GM12891 (cell line): ENCODE data around the gene ZBTB47.

Experiments
- DNase-seq: peaks from one replicate; pipeline ENCODE4 v3.0.0; 2011; ENCODE audit warnings: low spot score; ENCODE audit not compliant: insufficient read length
- FAIRE-seq: peaks from 2 replicates; lab custom pipeline; 2011; peaks lifted over from hg19 to GRCh38; lab: Jason Lieb, UNC
- PAX5 ChIP-seq: IDR thresholded peaks from 2 replicates; pipeline ENCODE4 v1.6.1; 2011; ENCODE audit warnings: low read length, moderate library complexity, mild to moderate bottlenecking; ENCODE audit not compliant: insufficient read depth, severe bottlenecking
- POLR2A ChIP-seq: IDR thresholded peaks from 2 replicates; pipeline ENCODE4 v1.6.1; 2011; ENCODE audit warnings: low read depth, low read length, control low read depth
- POLR2AphosphoS5 ChIP-seq: IDR thresholded peaks from 2 replicates; pipeline ENCODE4 v1.6.1; 2011; ENCODE audit warnings: low read depth, low read length, control low read depth
- POU2F2 ChIP-seq: IDR thresholded peaks from 2 replicates; pipeline ENCODE4 v1.6.1; 2011; ENCODE audit warnings: low read depth, mild to moderate bottlenecking, control low read depth, low read length, moderate library complexity
- SPI1 ChIP-seq: IDR thresholded peaks from 2 replicates; pipeline ENCODE4 v1.6.1; 2011; ENCODE audit warnings: low read depth, low read length, control low read depth
- TAF1 ChIP-seq: IDR thresholded peaks from 2 replicates; pipeline ENCODE4 v1.6.1; 2011; ENCODE audit warnings: low read depth, low read length, control low read depth

The ZBTB47 gene

DNA sequence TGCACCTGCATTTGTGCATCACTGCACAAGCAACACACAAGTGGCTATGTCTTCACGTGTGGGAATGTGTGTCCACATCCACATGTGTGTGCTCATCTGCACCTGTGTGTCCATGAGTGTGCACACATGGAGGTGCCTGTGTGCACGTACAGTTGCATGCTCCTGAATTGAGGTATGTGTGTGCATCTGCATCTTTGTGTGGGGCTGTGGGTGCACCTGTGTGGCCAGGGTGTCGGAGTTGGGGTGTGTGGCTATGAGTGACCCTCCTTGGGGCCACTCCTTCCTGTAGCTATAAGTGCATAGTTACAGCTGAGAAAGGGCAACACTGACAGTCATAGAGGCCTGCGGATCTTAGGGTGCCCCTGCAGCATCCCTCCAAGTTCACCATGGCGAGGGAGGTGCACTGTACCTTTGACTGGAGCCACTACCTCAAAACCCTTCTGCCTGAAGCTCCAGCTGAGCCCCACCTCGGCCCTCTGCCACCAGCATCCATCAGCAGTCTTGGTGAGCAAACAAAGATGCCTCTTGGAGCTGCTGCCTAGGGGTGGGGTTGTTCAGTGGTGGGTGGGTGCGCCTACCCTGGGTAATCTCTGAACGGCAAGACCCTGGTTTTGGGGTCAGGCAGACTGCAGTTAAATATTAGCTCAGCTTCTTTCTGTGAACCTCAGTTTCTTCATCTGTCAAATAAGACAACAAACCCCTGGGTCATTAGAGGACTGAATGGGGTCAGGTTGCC lies 54.3 kb downstream of the ZBTB47 start:
- no peak for FAIRE-seq
- TF ChIP-seq POU2F2: no peak
- TF ChIP-seq POLR2A: no peak
- no peak for TF ChIP-seq POLR2AphosphoS5
- TF ChIP-seq PAX5: no peak
- TF ChIP-seq SPI1: no peak
- no peak for TF ChIP-seq TAF1

DNA sequence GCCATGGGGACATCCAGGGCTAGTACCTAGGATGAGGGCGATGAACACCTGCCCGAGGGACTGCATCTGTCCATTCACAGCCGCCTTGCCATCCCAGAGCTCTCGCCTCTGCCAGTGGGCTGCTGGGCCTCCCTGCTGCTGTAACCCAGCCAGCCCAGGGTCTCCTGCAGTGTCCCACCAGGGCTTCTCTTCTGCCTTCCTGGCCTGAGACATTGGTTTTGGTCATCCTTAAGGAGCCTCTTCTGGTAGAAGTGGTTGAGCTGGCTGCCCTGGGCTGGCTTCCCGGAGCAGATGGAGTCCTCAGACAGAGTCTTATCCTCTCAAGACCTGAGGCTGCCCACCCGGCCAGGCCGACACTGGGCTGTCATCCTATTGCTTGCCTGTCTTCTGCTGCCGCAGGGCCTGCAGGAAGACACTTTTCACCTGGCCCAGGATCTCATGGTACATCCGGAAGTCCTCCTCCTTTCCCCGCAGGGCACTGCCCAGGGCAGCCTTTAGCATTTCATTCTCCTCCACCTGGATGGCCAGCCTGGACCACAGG lies 55.2 kb downstream of the ZBTB47 start:
- DNase-seq (no peak), FAIRE-seq (no peak)
- TF ChIP-seq TAF1: no peak
- no peak for TF ChIP-seq SPI1
- no peak for TF ChIP-seq POLR2A
- no peak for TF ChIP-seq POLR2AphosphoS5

More for the DNA sequence above, 54.3 kb downstream of the ZBTB47 start:
- no peak for DNase-seq

DNA sequence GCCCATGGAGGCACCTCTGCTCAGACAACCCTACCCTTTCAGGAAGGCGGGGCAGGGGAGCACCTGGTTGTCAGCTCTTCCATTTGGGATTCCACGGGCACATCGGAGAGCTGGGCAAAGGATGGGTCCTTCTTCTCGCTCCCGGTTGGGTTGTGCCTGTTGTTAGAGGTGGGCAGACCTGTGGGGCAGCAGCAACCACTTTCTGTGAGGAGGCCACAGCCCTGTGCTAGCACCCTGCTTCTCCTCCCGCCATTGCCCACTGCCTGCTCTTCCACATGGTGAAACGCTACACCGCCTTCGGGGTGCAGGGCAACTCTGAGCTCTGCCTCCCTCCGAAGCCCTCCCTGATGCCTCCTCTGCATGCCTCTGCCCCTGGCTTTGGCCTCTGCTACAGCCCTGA lies 56.1 kb downstream of the ZBTB47 start:
- no peak for DNase-seq
- no peak for FAIRE-seq
- no peak for TF ChIP-seq POLR2AphosphoS5
- TF ChIP-seq POLR2A: no peak
- no peak for TF ChIP-seq SPI1
- no peak for TF ChIP-seq TAF1
- TF ChIP-seq POU2F2: no peak
- TF ChIP-seq PAX5: no peak

DNA sequence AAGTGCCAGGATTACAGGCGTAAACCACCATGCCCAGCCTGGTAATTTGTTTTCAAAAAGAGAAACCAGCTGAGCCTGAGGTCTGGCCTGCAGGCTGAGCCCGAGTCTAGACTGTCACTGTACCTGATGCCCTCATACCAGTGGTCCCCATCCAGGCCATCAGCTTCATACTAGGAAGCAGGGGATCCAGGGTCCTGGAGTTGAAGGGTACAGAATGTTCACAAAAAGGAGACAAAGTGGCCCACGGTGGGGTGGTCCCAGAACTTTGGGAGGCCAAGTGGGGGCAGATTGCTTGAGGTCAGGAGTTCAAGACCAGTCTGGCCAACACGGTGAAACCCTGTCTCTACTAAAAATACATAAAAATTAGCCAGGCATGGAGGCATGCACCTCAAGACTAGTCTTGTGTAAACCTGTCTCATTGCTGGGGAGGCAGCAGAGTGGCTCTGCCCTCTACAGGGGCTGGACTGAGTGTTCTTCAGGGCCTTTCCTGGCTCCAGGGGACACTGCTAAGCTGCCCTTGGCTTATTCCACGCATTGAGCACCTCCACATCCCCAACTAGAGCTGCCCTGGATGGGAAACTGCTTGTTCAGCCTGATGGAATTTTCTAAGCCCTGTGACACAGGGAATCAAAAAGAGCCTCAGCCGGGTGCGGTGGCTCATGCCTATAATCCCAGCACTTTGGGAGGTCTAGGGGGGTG lies 57.0 kb downstream of the ZBTB47 start:
- TF ChIP-seq POLR2A: no peak
- TF ChIP-seq SPI1: no peak
- no peak for TF ChIP-seq TAF1
- no peak for TF ChIP-seq POLR2AphosphoS5
- no peak for TF ChIP-seq PAX5
- no peak for TF ChIP-seq POU2F2
- FAIRE-seq (no peak), DNase-seq (no peak)

DNA sequence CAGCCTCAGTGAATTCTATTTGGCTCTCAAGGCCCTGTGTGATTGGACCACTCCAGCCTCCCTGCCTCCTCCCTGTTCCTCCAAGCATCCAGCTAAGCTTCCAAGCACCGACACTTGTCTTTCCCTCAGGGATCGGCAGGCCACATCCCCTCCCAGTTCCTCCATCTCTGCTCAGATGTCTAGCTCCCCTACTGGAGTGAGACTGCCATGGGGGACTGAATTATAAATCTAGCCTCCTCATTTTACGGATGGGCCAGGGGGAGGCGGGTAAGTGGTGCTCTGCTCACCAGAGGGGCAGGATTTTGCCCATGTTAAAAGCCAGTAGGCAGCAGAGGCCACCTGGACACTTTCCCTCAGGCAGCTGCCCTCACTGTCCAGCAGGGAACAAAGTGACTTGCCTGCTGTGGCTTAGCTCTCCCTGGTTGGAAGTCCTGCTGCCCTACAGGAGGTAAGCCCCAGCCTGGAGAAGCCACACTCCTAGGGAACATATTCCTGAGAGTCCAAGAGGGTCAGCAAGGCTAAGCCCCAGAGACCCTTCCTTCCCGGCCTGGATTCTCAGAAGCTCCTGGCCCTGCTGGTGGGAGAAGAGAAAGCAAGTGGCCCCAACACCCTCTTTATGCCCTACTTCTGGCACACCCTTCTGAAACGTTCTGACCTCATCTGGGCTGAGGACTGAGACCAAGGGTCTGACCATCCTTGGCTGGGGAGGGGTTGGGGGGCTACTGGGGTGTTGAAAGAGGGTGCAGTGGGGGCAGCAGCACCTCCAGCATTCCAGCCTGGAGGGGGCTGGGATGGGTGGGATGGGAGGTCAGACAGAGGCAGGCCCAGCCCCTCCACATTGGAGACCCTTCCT lies 58.2 kb downstream of the ZBTB47 start:
- TF ChIP-seq POU2F2: no peak
- no peak for TF ChIP-seq PAX5
- no peak for TF ChIP-seq SPI1
- TF ChIP-seq TAF1: no peak
- no peak for TF ChIP-seq POLR2A
- no peak for TF ChIP-seq POLR2AphosphoS5
- DNase-seq: no peak
- FAIRE-seq: no peak

DNA sequence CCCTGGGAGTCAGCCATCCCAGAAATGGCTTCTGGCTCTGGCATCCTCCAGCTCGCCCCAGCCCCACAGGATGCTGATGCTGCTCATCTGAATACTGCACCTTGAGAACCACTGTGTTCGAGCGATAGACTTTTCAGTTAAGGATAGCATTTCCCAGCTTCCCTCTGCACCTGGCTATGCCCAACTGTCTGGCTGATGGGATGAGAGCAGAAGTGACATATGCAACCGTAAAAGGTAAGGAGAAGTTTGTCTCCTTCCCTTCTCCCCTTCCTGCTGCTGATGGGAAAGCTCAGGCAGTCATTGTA lies 58.8 kb downstream of the ZBTB47 start:
- TF ChIP-seq POLR2AphosphoS5 (no peak), TAF1 (no peak), POU2F2 (no peak), PAX5 (no peak), SPI1 (no peak), POLR2A (no peak)
- DNase-seq: no peak
- FAIRE-seq: no peak

DNA sequence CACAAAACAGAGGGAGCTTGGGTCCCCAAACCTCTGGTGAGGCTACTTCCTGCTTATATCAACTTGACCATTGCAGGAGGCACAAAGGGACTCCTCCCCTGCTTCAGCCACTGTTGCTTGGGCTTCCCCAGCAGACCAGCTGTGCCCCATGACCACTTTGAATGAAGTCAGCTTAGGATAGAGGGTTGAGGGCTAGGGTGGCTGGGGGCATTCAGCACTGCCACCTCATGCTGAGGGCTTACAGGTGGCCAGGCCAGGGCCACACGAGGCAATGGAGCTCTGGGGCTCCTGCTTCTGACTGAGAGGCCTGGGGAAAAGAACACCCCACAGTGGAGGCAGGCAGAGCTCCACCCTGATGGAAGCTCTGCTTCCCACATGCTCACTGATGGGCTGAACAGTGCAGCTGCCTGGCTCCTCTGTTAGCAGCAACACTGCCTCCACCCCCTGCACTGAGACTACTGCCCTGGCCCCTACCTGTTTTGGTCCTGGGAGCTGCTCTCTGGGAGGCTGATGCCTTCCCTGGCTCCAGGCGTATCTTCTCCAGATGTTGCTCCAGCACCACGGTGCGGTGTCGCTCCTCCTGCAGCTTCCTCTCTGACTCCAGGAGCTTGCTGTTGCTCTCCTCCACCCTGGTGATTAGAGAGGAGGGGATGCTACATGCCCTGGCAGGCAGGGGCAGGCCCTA lies 59.3 kb downstream of the ZBTB47 start:
- TF ChIP-seq POLR2AphosphoS5 (no peak), POLR2A (no peak), TAF1 (no peak), SPI1 (no peak), PAX5 (no peak), POU2F2 (no peak)
- DNase-seq: no peak

DNA sequence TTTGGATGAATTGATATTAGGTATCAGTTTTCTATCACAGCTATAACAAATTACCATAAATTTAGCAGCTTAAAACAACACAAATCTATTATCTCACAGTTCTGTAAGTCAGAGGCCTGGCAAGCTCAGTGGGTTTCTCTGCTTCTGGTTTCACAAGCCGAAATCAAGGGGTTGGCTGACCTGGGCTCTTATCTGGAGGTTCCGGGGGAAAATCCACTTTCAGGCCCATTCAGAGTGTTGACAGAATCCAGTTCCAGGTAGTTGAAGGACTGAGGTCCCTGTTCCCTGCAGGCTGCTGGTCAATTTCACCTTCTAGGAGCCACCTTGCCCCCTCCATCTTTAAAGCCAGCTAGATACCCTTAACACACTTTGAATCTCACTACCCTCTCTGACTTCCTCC lies 60.2 kb downstream of the ZBTB47 start:
- DNase-seq (no peak), FAIRE-seq (no peak)
- TF ChIP-seq SPI1 (no peak), POLR2A (no peak), TAF1 (no peak), POU2F2 (no peak), PAX5 (no peak), POLR2AphosphoS5 (no peak)

More for the DNA sequence above, 59.3 kb downstream of the ZBTB47 start:
- no peak for FAIRE-seq

DNA sequence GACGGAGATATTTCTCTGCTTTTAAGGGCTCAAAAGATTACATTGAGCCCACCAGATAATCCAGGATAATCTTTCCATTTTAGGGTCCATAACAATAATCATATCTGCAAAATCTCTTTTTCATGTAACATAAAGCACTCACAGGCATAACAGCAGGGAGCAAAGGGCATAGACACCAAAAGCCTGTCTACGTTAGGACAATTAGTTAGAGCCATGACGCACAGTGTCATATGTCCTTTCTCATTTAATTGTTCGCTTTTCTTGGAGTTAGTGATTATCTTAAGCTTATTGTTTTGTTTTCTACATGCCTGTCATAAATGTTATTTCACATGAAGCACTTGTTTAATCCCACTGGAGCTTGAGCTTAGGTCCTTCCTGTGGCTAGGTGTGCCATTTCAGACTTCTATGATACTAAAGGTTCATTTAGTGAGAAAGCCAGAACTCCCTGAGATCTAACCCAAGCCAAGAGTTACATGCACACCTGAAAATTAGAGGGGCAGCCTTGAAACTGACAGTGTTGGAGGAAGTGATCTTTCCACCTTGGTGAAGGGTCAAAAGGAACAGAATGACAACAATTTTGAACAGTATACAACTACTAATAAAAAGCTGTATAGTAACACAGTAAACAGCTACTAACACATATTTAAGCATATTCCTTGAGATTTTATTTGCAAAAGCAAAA lies 60.8 kb downstream of the ZBTB47 start:
- no peak for TF ChIP-seq PAX5
- TF ChIP-seq POLR2AphosphoS5: no peak
- TF ChIP-seq POLR2A: no peak
- TF ChIP-seq SPI1: no peak
- TF ChIP-seq POU2F2: no peak
- no peak for TF ChIP-seq TAF1
- FAIRE-seq (no peak), DNase-seq (no peak)
